Measurements from ENCODE around the gene RSRC1. TPM values are rescaled to one million over a fixed set of nuclear protein-coding genes. Genes with fewer than 3 reads are reported as not detected.
"Not testable (repeated sequence)": the region's sequence is repeated elsewhere in the genome, so short reads cannot be mapped to it uniquely, and the experiment has no call there.

The RSRC1 gene, protein sequence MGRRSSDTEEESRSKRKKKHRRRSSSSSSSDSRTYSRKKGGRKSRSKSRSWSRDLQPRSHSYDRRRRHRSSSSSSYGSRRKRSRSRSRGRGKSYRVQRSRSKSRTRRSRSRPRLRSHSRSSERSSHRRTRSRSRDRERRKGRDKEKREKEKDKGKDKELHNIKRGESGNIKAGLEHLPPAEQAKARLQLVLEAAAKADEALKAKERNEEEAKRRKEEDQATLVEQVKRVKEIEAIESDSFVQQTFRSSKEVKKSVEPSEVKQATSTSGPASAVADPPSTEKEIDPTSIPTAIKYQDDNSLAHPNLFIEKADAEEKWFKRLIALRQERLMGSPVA
- total RNA-seq (10 to 100 TPM; 34.1 to 35.7 TPM), polyA plus RNA-seq (10 to 100 TPM; 23.4 to 33.2 TPM)

- H3K4me3 Mint-ChIP-seq, result peak within 1 kb of the TSS; percentile 84 to 100 (median 96)
- H3K4me1 ChIP-seq (ENCODE audit: insufficient read depth, low read length), result peaks cover 50% of the 10 kb centered on the region
- peak; percentile 75 to 84 (median 78) for DNase-seq
- H3K27ac Mint-ChIP-seq, result peak within 1 kb of the TSS; percentile 74 to 98 (median 90)
- H3K36me3 ChIP-seq (ENCODE audit: insufficient read depth, low read length), result no peaks in the 10 kb centered on the region
- ChIA-PET CTCF (ENCODE audit: partially characterized antibody) (interaction anchor here (1.2 to 1.6 kb wide), 4 partner anchors 10 to 534 kb away, joined by 3 to 4 read pairs (median 4); partner anchors contain the start of gene GFM1), POLR2A (ENCODE audit: partially characterized antibody) (interaction anchor here (0.8 to 2.1 kb wide), 5 partner anchors 9 to 535 kb away, joined by 3 to 19 read pairs (median 4); partner anchors contain the start of gene GFM1)
- H3K9me3 Mint-ChIP-seq, result peaks cover 0 to 27% (median 18%) of the 10 kb centered on the region in 8 donors
- peaks cover 38% of the 10 kb centered on the region for H3K27me3 ChIP-seq (ENCODE audit: insufficient read depth, low read length)
- intact Hi-C loops (cut with micrococcal nuclease), result loop anchor here (2.0 to 10.0 kb wide), 5 partner anchors 13 to 1625 kb away; partner anchors contain the start of genes GFM1 and MFSD1
- H3K27me3 Mint-ChIP-seq, result peaks cover 29 to 30% of the 10 kb centered on the region in 2 donors
- no peaks in the 10 kb centered on the region for H3K9me3 ChIP-seq (ENCODE audit: control insufficient read depth in 1 of 2, low read length in 2 of 2)
- H3K4me3 ChIP-seq (ENCODE audit: low read length in 2 of 2), result peak within 1 kb of the TSS; percentile 59 to 82
- H3K27ac ChIP-seq (ENCODE audit: low read depth, low read length), result peak within 1 kb of the TSS; percentile 51
- peaks cover 43 to 78% (median 52%) of the 10 kb centered on the region in 4 donors for H3K4me1 Mint-ChIP-seq
- peaks cover 24 to 33% of the 10 kb centered on the region in 2 donors for H3K36me3 Mint-ChIP-seq
Observed at GRCh38 chr3:158109804-158110657, at the start of gene RSRC1. RSRC1 (plus strand) TSS chr3:158110089; CDS start chr3:158122105, 12,016 bp downstream.

GRCh38 chr3:158065574-158065973 lies 44.3 kb upstream of the RSRC1 start:
- H3K4me1 Mint-ChIP-seq; H3K36me3 ChIP-seq (ENCODE audit: insufficient read depth, low read length); H3K27ac Mint-ChIP-seq; POLR2A ChIA-PET (ENCODE audit: partially characterized antibody); H3K36me3 Mint-ChIP-seq; H3K27ac ChIP-seq (ENCODE audit: low read depth, low read length); CTCF ChIA-PET (ENCODE audit: partially characterized antibody); DNase-seq; H3K9me3 ChIP-seq (ENCODE audit: control insufficient read depth in 1 of 2, low read length in 2 of 2); H3K27me3 ChIP-seq (ENCODE audit: insufficient read depth, low read length); H3K4me3 Mint-ChIP-seq; intact Hi-C loops (cut with micrococcal nuclease); H3K4me1 ChIP-seq (ENCODE audit: insufficient read depth, low read length); H3K4me3 ChIP-seq (ENCODE audit: low read length in 2 of 2); H3K9me3 Mint-ChIP-seq: not testable (repeated sequence)
- peaks cover 9 to 23% of the 10 kb centered on the region in 2 donors for H3K27me3 Mint-ChIP-seq

- no peak overlapping the region for H3K27ac ChIP-seq (ENCODE audit: low read depth, low read length)
- POLR2A ChIA-PET (ENCODE audit: partially characterized antibody), result no interaction called here
- H3K4me3 ChIP-seq (ENCODE audit: low read length in 2 of 2), result no peak overlapping the region
- no peaks in the 10 kb centered on the region for H3K36me3 ChIP-seq (ENCODE audit: insufficient read depth, low read length)
- Mint-ChIP-seq H3K9me3 (no peaks in the 10 kb centered on the region), H3K27ac (no peak overlapping the region), H3K4me1 (no peaks in the 10 kb centered on the region), H3K4me3 (no peak overlapping the region), H3K36me3 (no peaks in the 10 kb centered on the region), H3K27me3 (peaks cover 4 to 20% of the 10 kb centered on the region in 2 donors)
- H3K4me1 ChIP-seq (ENCODE audit: insufficient read depth, low read length), result no peaks in the 10 kb centered on the region
- DNase-seq, result no peak
- no peaks in the 10 kb centered on the region for H3K27me3 ChIP-seq (ENCODE audit: insufficient read depth, low read length)
- intact Hi-C loops (cut with micrococcal nuclease), result no loop called here
- H3K9me3 ChIP-seq (ENCODE audit: control insufficient read depth in 1 of 2, low read length in 2 of 2), result no peaks in the 10 kb centered on the region
- CTCF ChIA-PET (ENCODE audit: partially characterized antibody), result no interaction called here
Observed at GRCh38 chr3:158072790-158073189, 37.1 kb upstream of the RSRC1 start.

DNA sequence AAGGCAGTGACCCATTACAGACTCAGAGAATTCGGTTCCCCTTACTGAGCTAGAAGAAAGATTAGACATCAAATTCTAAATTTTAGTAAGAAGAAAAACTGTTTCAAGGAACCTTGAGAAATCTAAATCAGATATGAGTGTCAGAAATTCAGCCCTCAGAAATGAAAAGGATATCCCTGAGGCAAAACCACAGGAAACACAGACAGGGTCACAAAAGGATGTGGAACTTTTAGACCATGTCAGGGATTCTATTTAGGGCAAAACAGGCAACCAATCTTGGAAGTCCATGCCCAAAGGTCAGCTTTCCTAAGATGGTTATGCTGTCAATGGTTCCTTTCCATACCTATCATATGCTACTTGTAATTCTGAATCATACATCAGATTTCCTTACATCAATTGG lies 35.3 kb upstream of the RSRC1 start:
- Mint-ChIP-seq H3K9me3 (no peaks in the 10 kb centered on the region), H3K4me3 (no peak overlapping the region), H3K36me3 (no peaks in the 10 kb centered on the region), H3K27me3 (peaks cover 4 to 15% of the 10 kb centered on the region in 2 donors), H3K4me1 (no peaks in the 10 kb centered on the region), H3K27ac (no peak overlapping the region)
- Histone ChIP-seq H3K4me3 (ENCODE audit: low read length in 2 of 2) (no peak overlapping the region), H3K27me3 (ENCODE audit: insufficient read depth, low read length) (no peaks in the 10 kb centered on the region), H3K27ac (ENCODE audit: low read depth, low read length) (no peak overlapping the region), H3K9me3 (ENCODE audit: control insufficient read depth in 1 of 2, low read length in 2 of 2) (no peaks in the 10 kb centered on the region), H3K36me3 (ENCODE audit: insufficient read depth, low read length) (no peaks in the 10 kb centered on the region), H3K4me1 (ENCODE audit: insufficient read depth, low read length) (no peaks in the 10 kb centered on the region)
- ChIA-PET CTCF (ENCODE audit: partially characterized antibody) (no interaction called here), POLR2A (ENCODE audit: partially characterized antibody) (no interaction called here)
- intact Hi-C loops (cut with micrococcal nuclease), result no loop called here
- no peak for DNase-seq

GRCh38 chr3:158079599-158079998 lies 30.3 kb upstream of the RSRC1 start:
- CTCF ChIA-PET (ENCODE audit: partially characterized antibody), result no interaction called here
- H3K36me3 ChIP-seq (ENCODE audit: insufficient read depth, low read length), result no peaks in the 10 kb centered on the region
- no peak overlapping the region for H3K4me3 Mint-ChIP-seq
- no peak overlapping the region for H3K27ac Mint-ChIP-seq
- H3K4me1 Mint-ChIP-seq, result no peaks in the 10 kb centered on the region
- no peaks in the 10 kb centered on the region for H3K9me3 Mint-ChIP-seq
- H3K4me3 ChIP-seq (ENCODE audit: low read length in 2 of 2), result no peak overlapping the region
- H3K27me3 Mint-ChIP-seq, result peaks cover 6 to 18% of the 10 kb centered on the region in 2 donors
- no peak overlapping the region for H3K27ac ChIP-seq (ENCODE audit: low read depth, low read length)
- no peaks in the 10 kb centered on the region for H3K4me1 ChIP-seq (ENCODE audit: insufficient read depth, low read length)
- intact Hi-C loops (cut with micrococcal nuclease), result no loop called here
- no peaks in the 10 kb centered on the region for H3K9me3 ChIP-seq (ENCODE audit: control insufficient read depth in 1 of 2, low read length in 2 of 2)
- H3K27me3 ChIP-seq (ENCODE audit: insufficient read depth, low read length), result no peaks in the 10 kb centered on the region
- POLR2A ChIA-PET (ENCODE audit: partially characterized antibody), result no interaction called here
- DNase-seq, result no peak
- H3K36me3 Mint-ChIP-seq, result no peaks in the 10 kb centered on the region

DNA sequence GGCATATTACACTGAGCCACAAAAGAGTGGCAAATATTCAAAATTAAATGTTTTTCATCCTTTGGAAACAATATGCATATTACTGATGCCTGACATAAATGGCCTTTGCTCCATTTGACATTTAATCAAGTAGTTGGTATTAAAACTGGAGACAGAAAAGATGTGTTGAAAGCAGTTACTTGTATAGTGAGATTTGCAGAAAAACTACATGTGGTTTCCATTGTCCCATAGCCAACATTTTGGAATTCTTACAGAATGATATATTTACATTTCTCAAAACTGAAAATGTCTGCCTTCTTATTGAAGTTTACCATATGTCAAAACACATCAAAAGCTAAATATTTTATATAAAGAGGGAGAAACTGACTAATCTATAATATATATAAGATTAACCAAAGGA lies 25.2 kb upstream of the RSRC1 start:
- CTCF ChIA-PET (ENCODE audit: partially characterized antibody), result no interaction called here
- Mint-ChIP-seq H3K4me1 (no peaks in the 10 kb centered on the region), H3K27me3 (peaks cover 30 to 32% of the 10 kb centered on the region in 2 donors), H3K4me3 (no peak overlapping the region), H3K27ac (no peak overlapping the region), H3K9me3 (no peaks in the 10 kb centered on the region), H3K36me3 (no peaks in the 10 kb centered on the region)
- Histone ChIP-seq H3K36me3 (ENCODE audit: insufficient read depth, low read length) (no peaks in the 10 kb centered on the region), H3K9me3 (ENCODE audit: control insufficient read depth in 1 of 2, low read length in 2 of 2) (no peaks in the 10 kb centered on the region), H3K4me3 (ENCODE audit: low read length in 2 of 2) (no peak overlapping the region), H3K27ac (ENCODE audit: low read depth, low read length) (no peak overlapping the region), H3K4me1 (ENCODE audit: insufficient read depth, low read length) (no peaks in the 10 kb centered on the region), H3K27me3 (ENCODE audit: insufficient read depth, low read length) (no peaks in the 10 kb centered on the region)
- intact Hi-C loops (cut with micrococcal nuclease), result no loop called here
- DNase-seq, result no peak
- POLR2A ChIA-PET (ENCODE audit: partially characterized antibody), result no interaction called here

- Mint-ChIP-seq H3K27ac (no peak overlapping the region), H3K4me1 (no peaks in the 10 kb centered on the region), H3K9me3 (no peaks in the 10 kb centered on the region), H3K36me3 (no peaks in the 10 kb centered on the region), H3K27me3 (peaks cover 37 to 39% of the 10 kb centered on the region in 2 donors), H3K4me3 (no peak overlapping the region)
- no peaks in the 10 kb centered on the region for H3K36me3 ChIP-seq (ENCODE audit: insufficient read depth, low read length)
- DNase-seq, result no peak
- no peaks in the 10 kb centered on the region for H3K9me3 ChIP-seq (ENCODE audit: control insufficient read depth in 1 of 2, low read length in 2 of 2)
- H3K4me1 ChIP-seq (ENCODE audit: insufficient read depth, low read length), result no peaks in the 10 kb centered on the region
- ChIA-PET POLR2A (ENCODE audit: partially characterized antibody) (no interaction called here), CTCF (ENCODE audit: partially characterized antibody) (no interaction called here)
- H3K4me3 ChIP-seq (ENCODE audit: low read length in 2 of 2), result no peak overlapping the region
- intact Hi-C loops (cut with micrococcal nuclease), result no loop called here
- H3K27me3 ChIP-seq (ENCODE audit: insufficient read depth, low read length), result no peaks in the 10 kb centered on the region
- H3K27ac ChIP-seq (ENCODE audit: low read depth, low read length), result no peak overlapping the region
Observed at GRCh38 chr3:158085358-158085757, 24.5 kb upstream of the RSRC1 start.

Data from CD4-positive, alpha-beta memory T cell (primary cell).